B cell (primary cell): Measurements from ENCODE around the gene CCNI2.

Source experiments
- EZH2 ChIP-seq: IDR thresholded peaks from 2 replicates; pipeline ENCODE4 v1.6.1; 2012; ENCODE audit warnings: borderline replicate concordance, low read depth, mild to moderate bottlenecking, moderate library complexity, low read length; ENCODE audit not compliant: insufficient read depth, poor library complexity, severe bottlenecking
- TF ChIP-seq, protein P1 (sequence below): fragments of 200-600 bp; IDR thresholded peaks from one replicate; pipeline ENCODE4 v1.8.0; 2022; ENCODE audit warnings: antibody characterized with exemption, mild to moderate bottlenecking

DNA sequence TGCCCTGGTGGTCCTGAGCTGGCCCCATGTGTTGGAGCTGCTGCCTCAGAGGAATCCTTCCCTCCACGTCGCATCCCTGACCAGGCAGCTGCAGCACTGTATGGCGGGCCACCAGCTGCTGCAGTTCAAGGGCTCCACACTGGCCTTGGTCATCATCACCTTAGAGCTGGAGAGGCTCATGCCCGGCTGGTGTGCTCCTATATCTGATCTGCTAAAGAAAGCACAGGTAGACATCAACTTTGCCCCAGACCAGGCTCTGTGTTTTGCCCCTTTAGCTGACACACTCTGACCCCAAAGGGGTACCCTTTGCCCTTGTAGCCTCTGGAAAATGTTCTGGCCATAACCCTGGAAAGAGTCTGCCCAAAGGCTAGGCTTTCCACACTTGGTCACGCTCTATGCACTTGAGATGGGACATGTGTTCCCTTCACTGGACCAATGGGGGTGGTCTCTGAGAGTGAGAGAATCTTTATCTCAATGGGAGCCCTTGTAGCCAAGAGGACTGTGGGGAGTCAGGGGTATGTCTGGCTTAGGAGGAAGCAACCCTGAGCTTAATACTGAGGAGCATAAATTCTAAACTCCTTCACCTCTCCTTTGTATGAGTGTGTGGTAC lies 4.8 kb downstream of the CCNI2 start:
- TF ChIP-seq, protein P1, sequence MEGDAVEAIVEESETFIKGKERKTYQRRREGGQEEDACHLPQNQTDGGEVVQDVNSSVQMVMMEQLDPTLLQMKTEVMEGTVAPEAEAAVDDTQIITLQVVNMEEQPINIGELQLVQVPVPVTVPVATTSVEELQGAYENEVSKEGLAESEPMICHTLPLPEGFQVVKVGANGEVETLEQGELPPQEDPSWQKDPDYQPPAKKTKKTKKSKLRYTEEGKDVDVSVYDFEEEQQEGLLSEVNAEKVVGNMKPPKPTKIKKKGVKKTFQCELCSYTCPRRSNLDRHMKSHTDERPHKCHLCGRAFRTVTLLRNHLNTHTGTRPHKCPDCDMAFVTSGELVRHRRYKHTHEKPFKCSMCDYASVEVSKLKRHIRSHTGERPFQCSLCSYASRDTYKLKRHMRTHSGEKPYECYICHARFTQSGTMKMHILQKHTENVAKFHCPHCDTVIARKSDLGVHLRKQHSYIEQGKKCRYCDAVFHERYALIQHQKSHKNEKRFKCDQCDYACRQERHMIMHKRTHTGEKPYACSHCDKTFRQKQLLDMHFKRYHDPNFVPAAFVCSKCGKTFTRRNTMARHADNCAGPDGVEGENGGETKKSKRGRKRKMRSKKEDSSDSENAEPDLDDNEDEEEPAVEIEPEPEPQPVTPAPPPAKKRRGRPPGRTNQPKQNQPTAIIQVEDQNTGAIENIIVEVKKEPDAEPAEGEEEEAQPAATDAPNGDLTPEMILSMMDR = no peak
- TF ChIP-seq EZH2 = no peak
